NCI-H128 (cell line): ENCODE measurements around the gene ALB.
"Not testable (repeated sequence)": the region's sequence is repeated elsewhere in the genome, so short reads cannot be mapped to it uniquely, and the experiment has no call there.

Experiments
- DNase-seq: peaks from one replicate; lab custom pipeline; 2025; ENCODE audit not compliant: unreplicated experiment; lab: John Stamatoyannopoulos, UW

Gene ALB

DNA sequence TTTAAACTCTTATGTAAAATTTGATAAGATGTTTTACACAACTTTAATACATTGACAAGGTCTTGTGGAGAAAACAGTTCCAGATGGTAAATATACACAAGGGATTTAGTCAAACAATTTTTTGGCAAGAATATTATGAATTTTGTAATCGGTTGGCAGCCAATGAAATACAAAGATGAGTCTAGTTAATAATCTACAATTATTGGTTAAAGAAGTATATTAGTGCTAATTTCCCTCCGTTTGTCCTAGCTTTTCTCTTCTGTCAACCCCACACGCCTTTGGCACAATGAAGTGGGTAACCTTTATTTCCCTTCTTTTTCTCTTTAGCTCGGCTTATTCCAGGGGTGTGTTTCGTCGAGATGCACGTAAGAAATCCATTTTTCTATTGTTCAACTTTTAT is at the start of gene ALB:
TSS of gene ALB (plus strand) at position 246 of the 400 bp plus-strand sequence. CDS start at position 287, 41 bp downstream.
- no peak for DNase-seq

GRCh38 chr4:73357174-73357573 is 46.9 kb upstream of the ALB start:
- not testable (repeated sequence) for DNase-seq

- DNase-seq = not testable (repeated sequence)
These were observed 34.4 kb upstream of the ALB start for GRCh38 chr4:73369506-73370199.

DNA sequence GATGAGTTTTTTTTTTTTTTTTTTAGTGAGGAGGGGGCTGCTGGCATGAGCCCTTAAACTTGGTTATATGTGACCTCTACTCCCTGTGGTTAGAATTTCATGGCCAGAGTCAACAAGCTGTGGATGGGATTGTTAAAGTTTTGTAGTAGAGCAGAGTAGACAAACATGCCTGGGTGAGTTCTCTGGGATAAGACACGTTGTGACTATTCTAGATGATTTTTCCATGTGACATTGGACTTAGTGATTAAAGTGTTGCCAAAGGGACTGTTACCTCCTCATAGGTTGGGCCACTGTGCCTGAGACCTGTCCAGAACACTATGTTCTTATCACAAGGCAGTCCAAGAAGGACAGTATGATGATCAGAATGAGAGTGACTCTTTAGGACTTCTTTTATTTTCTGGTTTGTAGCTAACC is 28.8 kb upstream of the ALB start:
- no peak for DNase-seq

DNA sequence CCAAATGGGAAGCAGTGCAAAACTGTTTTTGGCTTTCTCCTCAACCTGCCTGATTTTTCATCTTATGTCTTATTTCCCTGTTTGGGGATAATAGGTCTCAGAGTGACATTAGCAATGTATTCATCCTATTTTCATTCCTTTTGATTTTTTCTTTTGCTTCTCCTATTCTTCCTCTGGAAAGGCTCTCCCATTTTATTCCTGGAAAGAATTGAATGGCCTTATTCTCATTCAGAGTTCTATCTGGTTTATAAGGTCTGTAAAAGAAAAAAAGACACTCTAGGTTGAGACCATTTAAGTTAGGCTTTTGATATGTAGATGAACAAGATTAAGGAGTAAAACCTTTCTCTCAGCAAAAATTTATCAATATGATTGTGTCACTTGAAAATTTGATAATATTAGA is 27.8 kb upstream of the ALB start:
- DNase-seq = no peak

DNA sequence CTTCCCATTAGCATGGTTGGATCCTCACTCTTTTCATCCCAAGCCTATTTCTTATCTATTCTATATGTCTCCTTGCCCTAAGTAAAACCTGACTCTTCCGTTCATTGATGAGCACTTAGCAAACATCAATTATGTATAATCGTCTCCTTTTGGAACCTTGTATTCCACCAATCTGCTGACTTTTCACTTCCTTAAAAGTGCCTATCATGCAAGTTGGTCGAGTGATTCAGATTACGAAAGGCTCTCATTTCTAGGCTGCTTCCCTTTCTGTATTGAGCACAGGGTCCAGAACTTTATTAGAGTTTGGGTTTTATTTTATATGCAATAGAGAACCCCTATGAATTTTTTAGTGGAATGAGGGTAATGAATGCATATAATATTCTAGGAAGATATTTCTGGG is 27.1 kb upstream of the ALB start:
- DNase-seq = no peak

DNA sequence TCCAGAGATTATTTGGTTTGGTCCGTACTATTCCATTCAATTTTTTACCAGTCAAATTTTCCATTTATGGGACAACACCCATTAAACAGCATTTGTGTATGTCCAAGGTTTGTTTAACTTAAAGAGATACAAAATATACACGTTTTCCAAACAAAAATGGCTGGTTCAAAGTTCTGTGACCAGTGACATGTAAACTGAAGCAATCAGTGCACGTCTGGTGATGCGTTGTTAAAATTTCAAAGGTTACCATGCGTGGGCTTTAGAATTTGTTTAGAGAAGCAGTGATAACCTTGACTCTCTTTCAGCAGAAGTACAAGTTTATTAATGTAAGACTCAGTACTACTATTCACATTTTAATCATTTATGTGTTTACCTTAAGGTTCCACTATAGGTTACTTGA is 25.2 kb upstream of the ALB start:
- DNase-seq = no peak

DNA sequence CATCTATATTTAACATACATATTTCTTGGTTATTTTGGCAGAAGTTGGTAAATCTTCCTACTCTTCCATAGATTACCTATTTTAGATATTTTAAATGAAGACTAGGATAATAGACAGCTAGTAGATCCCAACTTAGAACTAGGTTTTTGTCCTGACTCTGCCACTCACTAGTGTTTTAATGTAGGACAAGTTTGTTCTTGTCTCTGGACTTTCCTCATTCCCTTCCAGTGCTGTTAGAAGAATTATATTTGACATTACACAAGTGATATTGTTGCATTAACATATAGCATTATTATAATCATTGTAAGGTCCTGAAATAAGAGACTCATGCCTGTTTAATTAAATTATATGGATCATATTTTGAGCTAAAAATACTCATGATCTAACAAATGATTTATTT is 24.1 kb upstream of the ALB start:
- no peak for DNase-seq

DNA sequence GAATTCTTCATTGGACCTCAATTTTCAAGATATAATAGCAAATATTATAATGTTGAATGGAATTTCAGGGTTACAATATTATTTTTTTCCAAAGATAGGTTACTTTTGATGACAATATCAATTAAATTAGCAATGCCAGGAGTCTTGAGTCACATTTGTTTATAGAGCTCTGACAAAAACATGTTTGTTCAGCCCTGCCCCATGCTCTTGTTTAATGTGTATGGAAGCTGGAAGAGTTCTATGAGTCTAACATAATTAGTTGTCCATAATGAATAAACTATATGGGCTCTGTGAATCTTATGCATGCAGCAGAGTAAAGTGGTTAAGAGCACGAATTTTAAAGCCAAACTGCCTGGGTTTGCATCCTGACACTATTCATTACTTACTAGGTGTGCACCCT is 22.9 kb upstream of the ALB start:
- DNase-seq = no peak

GRCh38 chr4:73383452-73383851 is 20.6 kb upstream of the ALB start:
- no peak for DNase-seq

GRCh38 chr4:73387552-73387951 is 16.5 kb upstream of the ALB start:
- no peak for DNase-seq

GRCh38 chr4:73388887-73389286 is 15.2 kb upstream of the ALB start:
- DNase-seq = no peak

GRCh38 chr4:73389663-73390062 is 14.4 kb upstream of the ALB start:
- not testable (repeated sequence) for DNase-seq

- no peak for DNase-seq
These were observed 12.3 kb upstream of the ALB start for GRCh38 chr4:73391774-73392173.

GRCh38 chr4:73392936-73393335 is 11.2 kb upstream of the ALB start:
- no peak for DNase-seq

DNA sequence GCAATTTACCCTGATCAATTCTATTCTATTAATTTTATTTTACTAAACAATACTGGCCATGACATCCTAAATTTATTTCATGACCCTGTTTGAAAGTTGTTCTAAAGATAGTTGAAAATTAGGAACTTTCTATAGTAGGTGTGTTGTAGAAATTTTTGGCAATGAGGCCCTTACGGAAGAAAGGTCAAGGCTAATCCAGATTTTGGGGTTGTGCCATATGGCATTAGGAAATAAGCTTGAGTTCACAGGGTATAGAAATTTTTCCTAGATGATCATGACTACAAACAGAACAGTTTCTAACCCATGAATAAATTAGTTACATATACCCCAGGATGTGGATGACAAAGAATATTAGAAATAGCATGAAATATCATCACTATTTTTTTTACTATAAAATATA is 7.8 kb upstream of the ALB start:
- no peak for DNase-seq

GRCh38 chr4:73396993-73397972 is 6.8 kb upstream of the ALB start:
- DNase-seq = no peak

DNA sequence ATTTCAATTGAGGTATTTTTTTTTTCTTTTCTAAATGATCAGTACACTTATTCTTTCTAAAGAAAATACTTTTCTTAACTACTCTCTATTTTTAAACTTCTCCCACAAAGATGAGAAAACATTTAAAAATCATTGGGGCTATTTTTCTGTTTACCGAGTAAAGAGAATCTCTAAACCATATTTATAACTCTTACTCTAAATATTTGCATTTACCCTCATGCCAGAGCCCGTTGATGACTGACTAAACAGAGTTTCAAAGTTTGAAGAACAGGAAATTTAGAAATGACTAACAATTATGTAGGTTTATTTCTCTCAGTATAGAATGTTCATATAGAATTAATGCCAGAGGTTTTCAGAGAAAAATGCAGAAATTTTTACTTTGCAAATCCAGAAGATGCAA is 2.7 kb upstream of the ALB start:
- no peak for DNase-seq

- DNase-seq = no peak
These were observed 370 bp downstream of the ALB start for GRCh38 chr4:73404457-73404856.

DNA sequence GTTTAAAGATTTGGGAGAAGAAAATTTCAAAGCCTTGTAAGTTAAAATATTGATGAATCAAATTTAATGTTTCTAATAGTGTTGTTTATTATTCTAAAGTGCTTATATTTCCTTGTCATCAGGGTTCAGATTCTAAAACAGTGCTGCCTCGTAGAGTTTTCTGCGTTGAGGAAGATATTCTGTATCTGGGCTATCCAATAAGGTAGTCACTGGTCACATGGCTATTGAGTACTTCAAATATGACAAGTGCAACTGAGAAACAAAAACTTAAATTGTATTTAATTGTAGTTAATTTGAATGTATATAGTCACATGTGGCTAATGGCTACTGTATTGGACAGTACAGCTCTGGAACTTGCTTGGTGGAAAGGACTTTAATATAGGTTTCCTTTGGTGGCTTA is 1.1 kb downstream of the ALB start:
- DNase-seq = no peak

- no peak for DNase-seq
These were observed 2.4 kb downstream of the ALB start for GRCh38 chr4:73406548-73406875.

GRCh38 chr4:73407227-73407673 is 3.2 kb downstream of the ALB start:
- no peak for DNase-seq
